Measurements from ENCODE around the gene ZSWIM9.

ZSWIM9 gene

GRCh38 chr19:48147597-48148175, 22.8 kb upstream of the ZSWIM9 start:
- TF ChIP-seq CTCF (IDR thresholded peaks at IDR 0.05; ENCODE audit: insufficient read depth, low read length, missing control alignments): no peak
- POLR2A ChIA-PET: no interaction called here
- DNase-seq (ENCODE audit: low read depth, low spot score): no peak
- CTCF ChIA-PET: interaction anchor here (0.6 to 15.4 kb wide), 4 partner anchors 9 to 183 kb away, joined by 3 to 312 read pairs (median 8); no protein-coding TSS in a partner anchor
- no peak overlapping the region for H3K4me3 ChIP-seq (ENCODE audit: low read depth, low read length)

GRCh38 chr19:48148576-48148975, 21.9 kb upstream of the ZSWIM9 start:
- DNase-seq (ENCODE audit: low read depth, low spot score): no peak
- POLR2A ChIA-PET: no interaction called here
- no peak for TF ChIP-seq CTCF (IDR thresholded peaks at IDR 0.05; ENCODE audit: insufficient read depth, low read length, missing control alignments)
- CTCF ChIA-PET: interaction anchor here (8.6 to 15.4 kb wide), 2 partner anchors 42 to 184 kb away, joined by 196 to 312 read pairs; partner anchors contain the start of gene PLA2G4C
- H3K4me3 ChIP-seq (ENCODE audit: low read depth, low read length): no peak overlapping the region

- no peak overlapping the region for H3K4me3 ChIP-seq (ENCODE audit: low read depth, low read length)
- DNase-seq (ENCODE audit: low read depth, low spot score): no peak
- CTCF ChIA-PET: interaction anchor here (0.9 to 15.4 kb wide), 3 partner anchors 10 to 185 kb away, joined by 3 to 312 read pairs (median 196); partner anchors contain the start of gene PLA2G4C
- TF ChIP-seq CTCF (IDR thresholded peaks at IDR 0.05; ENCODE audit: insufficient read depth, low read length, missing control alignments): no peak
- POLR2A ChIA-PET: no interaction called here
These were observed 21.1 kb upstream of the ZSWIM9 start for GRCh38 chr19:48149430-48149829.

GRCh38 chr19:48152551-48152950, 17.9 kb upstream of the ZSWIM9 start:
- H3K4me3 ChIP-seq (ENCODE audit: low read depth, low read length): no peak overlapping the region
- peak; percentile 29 for DNase-seq (ENCODE audit: low read depth, low spot score)
- ChIA-PET CTCF (interaction anchor here (0.7 to 15.4 kb wide), 22 partner anchors 8 to 188 kb away, joined by 3 to 312 read pairs (median 4); partner anchors contain the start of genes PLA2G4C and ZSWIM9), POLR2A (interaction anchor here (0.6 kb wide), 1 partner anchor 163 kb away, joined by 4 read pairs; no protein-coding TSS in a partner anchor)
- peak; percentile 64 for TF ChIP-seq CTCF (IDR thresholded peaks at IDR 0.05; ENCODE audit: insufficient read depth, low read length, missing control alignments)

- POLR2A ChIA-PET: interaction anchor here (0.6 kb wide), 1 partner anchor 43 kb away, joined by 3 read pairs; the partner anchor contains the start of gene PLA2G4C
- no peak for TF ChIP-seq CTCF (IDR thresholded peaks at IDR 0.05; ENCODE audit: insufficient read depth, low read length, missing control alignments)
- no peak overlapping the region for H3K4me3 ChIP-seq (ENCODE audit: low read depth, low read length)
- DNase-seq (ENCODE audit: low read depth, low spot score): no peak
- CTCF ChIA-PET: interaction anchor here (1.3 to 15.4 kb wide), 8 partner anchors 12 to 190 kb away, joined by 3 to 312 read pairs (median 6); partner anchors contain the start of gene PLA2G4C
These were observed 16.5 kb upstream of the ZSWIM9 start for GRCh38 chr19:48154003-48154402.

- DNase-seq (ENCODE audit: low read depth, low spot score): no peak
- ChIA-PET POLR2A (no interaction called here), CTCF (interaction anchor here (1.1 to 15.4 kb wide), 4 partner anchors 11 to 194 kb away, joined by 3 to 312 read pairs (median 8); no protein-coding TSS in a partner anchor)
- TF ChIP-seq CTCF (IDR thresholded peaks at IDR 0.05; ENCODE audit: insufficient read depth, low read length, missing control alignments): no peak
- H3K4me3 ChIP-seq (ENCODE audit: low read depth, low read length): no peak overlapping the region
These were observed 12.2 kb upstream of the ZSWIM9 start for GRCh38 chr19:48158210-48158790.

All from AG04449 (cell line).